ENCODE measurements around the gene PDZD2.
"Not testable (repeated sequence)": the region's sequence is repeated elsewhere in the genome, so short reads cannot be mapped to it uniquely, and the experiment has no call there.

The PDZD2 gene

DNA sequence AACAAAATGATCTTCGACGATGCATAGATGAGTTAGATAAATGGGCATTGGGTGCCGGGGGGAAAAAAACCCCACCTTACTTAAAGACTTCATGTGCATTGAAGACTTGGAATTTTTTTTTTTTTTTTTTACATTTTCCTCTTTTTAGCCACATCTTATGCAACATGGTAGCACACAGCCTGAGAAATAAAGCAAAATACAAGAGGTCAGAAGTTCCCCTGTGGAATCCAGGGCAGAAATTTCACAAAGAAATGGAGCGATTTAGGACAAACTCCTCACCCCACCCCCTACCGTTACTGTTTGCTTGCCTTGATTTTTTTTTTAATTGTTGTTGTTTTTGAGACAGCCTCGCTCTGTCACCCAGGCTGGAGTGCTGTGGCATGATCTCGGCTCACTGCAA is 382.0 kb downstream of the PDZD2 start:
- DNase-seq, result no peak

GRCh38 chr5:32021771-32022170 is 382.8 kb downstream of the PDZD2 start:
- DNase-seq, result no peak

- no peak for DNase-seq
Observed at GRCh38 chr5:32022638-32023037, 383.7 kb downstream of the PDZD2 start.

DNA sequence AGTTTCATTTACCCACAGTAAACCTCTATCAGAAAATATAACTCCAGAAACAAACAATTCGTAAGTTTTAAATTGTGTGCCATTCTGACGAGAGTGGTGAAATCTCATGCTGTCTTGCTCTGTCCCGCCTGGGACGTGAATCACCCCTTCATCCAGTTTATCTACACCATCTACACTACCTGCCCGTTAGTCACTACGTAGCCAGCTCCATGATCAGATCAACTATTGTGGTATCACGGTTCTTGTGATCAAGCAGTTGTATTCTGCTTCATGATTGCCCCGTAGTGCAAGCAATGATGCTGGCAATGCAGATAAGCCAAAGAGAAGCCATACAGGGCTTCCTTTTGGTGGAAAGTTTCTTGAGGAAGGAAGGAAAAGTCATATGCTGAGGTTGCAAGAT is 384.9 kb downstream of the PDZD2 start:
- DNase-seq, result no peak

GRCh38 chr5:32024751-32025150 is 385.8 kb downstream of the PDZD2 start:
- DNase-seq, result no peak

GRCh38 chr5:32027093-32027716 is 388.3 kb downstream of the PDZD2 start:
- DNase-seq, result no peak

- peak; percentile 85 for DNase-seq
Observed at GRCh38 chr5:32027717-32028458, 389.0 kb downstream of the PDZD2 start.

GRCh38 chr5:32029261-32029660 is 390.3 kb downstream of the PDZD2 start:
- DNase-seq, result no peak

DNA sequence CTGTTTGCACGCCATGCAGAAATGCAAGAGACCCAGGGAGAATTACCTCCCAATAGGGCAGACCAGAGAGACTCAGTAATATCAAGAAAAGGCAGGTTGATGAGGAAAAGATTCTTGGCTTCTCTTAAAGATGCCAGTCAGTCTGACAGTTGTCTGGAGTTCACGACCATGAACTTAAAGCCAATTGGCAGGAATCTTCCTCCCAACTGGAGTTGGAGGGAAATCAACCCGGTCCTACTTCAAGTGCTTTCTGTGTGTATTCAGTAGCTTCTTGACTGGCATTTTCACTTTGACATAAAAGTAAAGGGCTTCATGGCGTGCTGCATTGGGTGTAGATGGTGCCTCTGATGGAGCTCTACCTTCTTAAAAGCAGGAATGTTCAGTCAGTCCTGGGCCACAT is 390.9 kb downstream of the PDZD2 start:
- DNase-seq, result no peak

DNA sequence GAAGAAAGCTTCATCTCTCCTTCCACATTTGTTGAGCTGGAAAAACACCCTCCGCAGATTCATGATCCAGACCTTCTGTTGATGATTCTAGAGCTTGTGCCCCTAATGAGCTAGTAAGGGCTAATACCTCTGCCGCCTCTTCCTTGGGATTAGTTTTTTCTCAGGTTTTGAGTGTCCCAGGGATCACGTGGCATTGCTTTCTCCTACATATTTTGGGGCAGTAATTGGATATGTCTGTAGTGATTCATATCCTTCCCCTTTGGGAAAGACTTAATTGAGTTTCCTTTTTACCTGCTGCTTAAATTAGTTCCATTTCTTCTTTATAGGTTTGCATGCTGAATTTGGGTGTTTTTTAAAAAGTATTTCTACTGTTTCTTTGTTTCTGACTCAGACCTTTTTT is 391.3 kb downstream of the PDZD2 start:
- DNase-seq, result no peak

DNA sequence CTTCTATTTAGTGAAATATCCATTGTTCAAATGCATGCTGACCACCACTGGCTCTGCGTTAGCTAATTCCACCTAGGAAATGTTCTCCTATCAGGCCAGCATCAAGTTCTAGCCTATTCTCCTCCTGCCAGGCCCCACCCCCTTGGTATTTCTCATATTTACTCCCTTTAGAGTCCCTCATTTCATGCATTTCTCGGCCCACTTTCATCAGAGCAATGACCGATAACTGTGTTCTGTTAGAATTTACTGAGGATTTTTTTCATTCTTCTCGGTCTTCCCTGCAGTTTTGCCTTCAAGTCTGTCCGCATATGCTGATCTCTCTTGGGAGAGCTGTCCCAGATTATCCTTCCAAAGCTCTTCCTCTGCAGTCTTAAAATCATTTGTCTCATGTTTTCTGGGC is 391.8 kb downstream of the PDZD2 start:
- no peak for DNase-seq

- DNase-seq, result no peak
Observed at GRCh38 chr5:32031089-32031488, 392.2 kb downstream of the PDZD2 start.

GRCh38 chr5:32038523-32038922 is 399.6 kb downstream of the PDZD2 start:
- no peak for DNase-seq

- DNase-seq, result not testable (repeated sequence)
Observed at GRCh38 chr5:32039133-32039532, 400.2 kb downstream of the PDZD2 start.

DNA sequence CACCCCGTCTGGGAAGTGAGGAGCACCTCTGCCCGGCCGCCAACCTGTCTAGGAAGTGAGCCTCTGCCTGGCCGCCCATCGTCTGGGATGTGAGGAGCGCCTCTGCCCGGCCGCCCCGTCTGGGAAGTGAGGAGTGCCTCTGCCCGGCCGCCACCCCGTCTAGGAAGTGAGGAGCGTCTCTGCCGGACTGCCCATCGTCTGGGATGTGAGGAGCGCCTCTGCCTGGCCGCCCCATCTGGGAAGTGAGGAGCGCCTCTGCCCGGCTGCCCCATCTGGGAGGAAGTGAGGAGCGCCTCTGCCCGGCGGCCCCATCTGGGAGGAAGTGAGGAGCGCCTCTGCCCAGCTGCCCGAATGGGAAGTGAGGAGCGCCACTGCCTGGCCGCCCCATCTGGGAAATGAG is 400.7 kb downstream of the PDZD2 start:
- DNase-seq, result not testable (repeated sequence)

DNA sequence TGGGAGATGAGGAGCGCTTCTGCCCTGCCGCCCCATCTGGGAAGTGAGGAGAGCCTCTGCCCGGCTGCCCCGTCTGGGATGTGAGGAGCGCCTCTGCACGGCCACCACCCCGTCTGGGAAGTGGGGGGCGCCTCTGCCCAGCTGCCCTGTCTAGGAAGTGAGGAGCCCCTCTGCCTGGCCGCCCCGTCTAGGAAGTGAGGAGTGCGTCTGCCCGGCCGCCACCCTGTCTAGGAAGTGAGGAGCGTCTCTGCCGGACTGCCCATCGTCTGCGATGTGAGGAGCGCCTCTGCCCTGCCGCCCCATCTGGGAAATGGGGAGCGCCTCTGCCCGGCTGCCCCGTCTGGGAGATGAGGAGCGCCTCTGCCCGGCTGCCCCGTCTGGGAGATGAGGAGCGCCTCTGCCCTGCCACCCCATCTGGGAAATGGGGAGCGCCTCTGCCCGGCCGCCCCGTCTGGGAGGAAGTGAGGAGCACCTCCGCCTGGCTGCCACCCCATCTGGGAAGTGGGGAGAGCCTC is 401.3 kb downstream of the PDZD2 start:
- not testable (repeated sequence) for DNase-seq

DNA sequence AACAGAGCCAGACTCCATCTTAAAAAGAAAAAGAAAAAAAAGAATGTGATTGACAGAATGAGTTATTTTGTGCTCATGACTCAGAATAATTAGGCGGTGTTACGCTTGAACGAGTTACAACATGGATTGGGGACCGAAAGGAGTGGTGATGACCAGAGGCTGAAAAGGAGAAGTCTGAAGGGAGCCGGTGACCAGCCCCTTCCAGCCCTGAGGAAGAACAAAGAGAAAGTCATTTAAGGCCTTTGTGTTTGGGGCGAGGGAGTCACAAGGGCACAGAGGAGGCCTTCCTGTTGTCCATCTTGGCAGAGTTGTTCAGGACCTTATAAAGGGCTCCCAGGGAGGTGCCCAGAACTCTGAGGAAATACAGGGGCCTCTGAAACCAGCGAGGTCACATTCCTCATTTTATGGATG is 403.6 kb downstream of the PDZD2 start:
- DNase-seq, result no peak

GRCh38 chr5:32043105-32043504 is 404.2 kb downstream of the PDZD2 start:
- DNase-seq, result no peak

DNA sequence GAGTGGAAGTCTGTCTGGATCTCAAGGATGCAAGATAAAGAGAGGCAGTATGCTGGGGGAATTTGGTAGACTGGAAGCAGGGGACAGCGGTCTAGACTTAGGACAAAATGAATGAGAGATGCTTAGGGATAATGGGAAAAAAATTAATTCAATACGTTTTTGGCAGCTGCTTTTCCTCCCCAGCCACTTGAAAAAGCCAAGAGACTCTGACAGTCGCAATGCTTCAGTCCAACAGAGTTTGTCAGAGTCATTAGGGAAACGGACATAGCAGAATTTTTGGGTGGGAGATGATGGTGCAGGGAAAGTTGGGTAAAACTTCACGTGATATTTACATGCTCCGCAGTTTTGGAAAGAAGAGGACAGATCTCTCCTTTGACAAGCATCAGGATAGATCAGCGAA is 405.5 kb downstream of the PDZD2 start:
- DNase-seq, result peak; percentile 39

GRCh38 chr5:32044939-32045338 is 406.0 kb downstream of the PDZD2 start:
- DNase-seq, result no peak

DNA sequence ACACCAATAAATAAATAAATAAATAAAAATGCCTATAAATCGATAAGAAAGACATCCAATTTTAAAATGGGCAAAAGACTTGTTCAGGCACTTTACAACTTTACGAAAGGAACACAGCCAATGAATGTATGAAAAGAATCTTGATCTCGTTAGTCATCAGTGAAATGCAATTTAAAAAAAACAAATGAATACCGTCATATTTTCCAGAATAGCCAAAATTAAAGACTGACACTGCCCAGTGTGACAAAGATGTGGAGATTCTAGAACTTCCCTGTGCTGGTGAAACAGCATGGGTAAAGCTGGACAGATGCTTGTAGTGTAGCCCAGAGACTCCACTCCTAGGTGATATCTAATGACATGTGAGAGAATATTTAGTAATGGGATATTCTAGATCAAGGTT is 408.1 kb downstream of the PDZD2 start:
- no peak for DNase-seq

GRCh38 chr5:32051796-32052195 is 412.9 kb downstream of the PDZD2 start:
- DNase-seq, result no peak

DNA sequence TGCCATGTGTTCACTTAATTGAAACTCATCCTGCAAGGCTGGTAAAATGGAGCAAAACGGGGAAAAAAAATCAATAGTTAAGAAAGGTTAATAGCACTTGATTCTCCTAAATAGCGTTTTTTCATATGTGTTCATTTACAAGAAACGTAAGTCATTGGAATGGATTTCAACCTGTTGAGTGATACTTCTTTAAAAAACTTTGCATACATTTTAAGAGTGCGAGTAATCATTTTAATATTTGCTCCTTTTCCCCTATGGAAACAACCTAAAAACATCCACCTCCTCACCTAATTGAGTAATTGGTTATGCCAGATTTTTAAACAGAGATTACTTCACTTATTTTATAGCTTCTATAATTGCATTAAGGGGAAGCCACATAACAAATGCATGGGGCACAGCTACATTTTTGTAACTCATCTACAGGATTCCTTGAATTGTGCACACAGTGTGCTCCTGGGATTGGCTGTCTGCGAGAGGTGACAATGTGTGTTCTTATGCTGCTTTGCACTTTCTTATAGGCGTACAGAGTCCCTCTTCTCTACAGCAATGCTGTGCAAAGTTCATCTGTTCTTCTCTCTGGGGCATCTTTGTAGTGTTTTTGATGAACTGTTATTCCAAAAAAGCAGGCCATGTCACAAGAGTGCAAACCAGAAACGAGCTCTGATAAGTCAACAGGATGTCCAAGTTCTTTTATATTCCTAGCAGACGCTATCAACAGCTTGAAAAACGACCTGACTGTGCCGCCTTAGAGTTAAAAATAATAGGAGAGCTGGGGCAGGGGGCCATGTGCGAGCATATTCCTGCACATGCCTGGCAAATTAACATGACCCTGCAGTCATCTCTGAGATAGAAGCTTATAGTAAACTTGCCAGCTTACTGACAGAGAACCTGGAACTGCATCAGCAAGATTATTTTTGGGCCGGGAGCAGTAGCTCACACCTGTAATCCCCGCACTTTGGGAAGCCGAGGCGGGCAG is 417.2 kb downstream of the PDZD2 start:
- DNase-seq, result peak; percentile 26
